ENCODE data around the gene SCNN1G.

DNA sequence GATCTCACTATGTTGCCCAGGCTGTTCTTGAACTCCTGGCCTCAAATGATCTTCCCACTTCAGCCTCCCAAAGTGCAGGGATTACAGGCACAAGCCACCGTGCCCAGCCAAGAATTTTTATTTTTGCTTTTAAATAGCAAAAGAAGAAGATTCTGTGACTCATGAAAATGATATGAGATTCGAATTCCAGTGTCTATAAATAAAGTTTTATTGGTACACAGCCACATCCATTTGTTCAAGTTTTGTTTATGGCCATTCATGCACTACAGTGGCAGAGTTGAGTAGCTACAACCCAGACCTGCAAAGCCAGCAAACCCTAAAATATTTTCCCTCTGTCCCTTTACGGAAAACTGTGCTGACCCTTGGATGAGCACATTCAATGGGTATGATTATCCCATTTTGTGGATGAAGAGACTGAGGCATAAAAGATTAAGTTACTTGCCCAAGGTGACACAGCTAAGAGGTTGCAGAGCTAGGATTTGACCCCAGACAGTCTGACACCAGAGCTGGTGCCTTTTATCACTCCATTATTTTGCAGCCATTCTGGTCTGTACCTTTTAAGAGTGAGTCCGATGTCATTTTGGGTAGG, 34.2 kb downstream of the SCNN1G start:
- TF ChIP-seq POLR2A (IDR thresholded peaks at IDR 0.05) (no peak), EP300 (IDR thresholded peaks at IDR 0.05; ENCODE audit: low read depth) (no peak)
- TF ChIP-seq, protein P1, sequence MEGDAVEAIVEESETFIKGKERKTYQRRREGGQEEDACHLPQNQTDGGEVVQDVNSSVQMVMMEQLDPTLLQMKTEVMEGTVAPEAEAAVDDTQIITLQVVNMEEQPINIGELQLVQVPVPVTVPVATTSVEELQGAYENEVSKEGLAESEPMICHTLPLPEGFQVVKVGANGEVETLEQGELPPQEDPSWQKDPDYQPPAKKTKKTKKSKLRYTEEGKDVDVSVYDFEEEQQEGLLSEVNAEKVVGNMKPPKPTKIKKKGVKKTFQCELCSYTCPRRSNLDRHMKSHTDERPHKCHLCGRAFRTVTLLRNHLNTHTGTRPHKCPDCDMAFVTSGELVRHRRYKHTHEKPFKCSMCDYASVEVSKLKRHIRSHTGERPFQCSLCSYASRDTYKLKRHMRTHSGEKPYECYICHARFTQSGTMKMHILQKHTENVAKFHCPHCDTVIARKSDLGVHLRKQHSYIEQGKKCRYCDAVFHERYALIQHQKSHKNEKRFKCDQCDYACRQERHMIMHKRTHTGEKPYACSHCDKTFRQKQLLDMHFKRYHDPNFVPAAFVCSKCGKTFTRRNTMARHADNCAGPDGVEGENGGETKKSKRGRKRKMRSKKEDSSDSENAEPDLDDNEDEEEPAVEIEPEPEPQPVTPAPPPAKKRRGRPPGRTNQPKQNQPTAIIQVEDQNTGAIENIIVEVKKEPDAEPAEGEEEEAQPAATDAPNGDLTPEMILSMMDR (IDR thresholded peaks at IDR 0.05) = no peak

All from transverse colon (tissue), 3 donors.